BE2C (cell line): ENCODE results near the gene MBOAT1.

Source experiments
- DNase-seq: peaks from one replicate; pipeline ENCODE4 v3.0.0-alpha.2; 2020
- H3K27me3 ChIP-seq: fragments of 250-450 bp; sonication (Bioruptor Pico); 2 replicates; pipeline ENCODE4 v1.5.1; 2020; ENCODE audit warnings: mild to moderate bottlenecking
- H3K36me3 ChIP-seq: fragments of 250-450 bp; sonication (Bioruptor Pico); 2 replicates; pipeline ENCODE4 v1.5.1; 2020; ENCODE audit warnings: mild to moderate bottlenecking
- H3K4me1 ChIP-seq: fragments of 250-450 bp; sonication (Bioruptor Pico); 2 replicates; pipeline ENCODE4 v1.5.1; 2020
- H3K4me3 ChIP-seq: 2 replicates; pipeline ENCODE4 v1.5.1; 2011; ENCODE audit warnings: low read depth, low read length
- H3K9me3 ChIP-seq: fragments of 250-450 bp; sonication (Bioruptor Pico); 2 replicates; pipeline ENCODE4 v1.5.1; 2020
- CTCF ChIP-seq: IDR thresholded peaks from 2 replicates; pipeline ENCODE4 v1.5.1; 2012; ENCODE audit warnings: mild to moderate bottlenecking, low read depth, low read length

Gene MBOAT1

GRCh38 chr6:20058912-20059311, 153.4 kb downstream of the MBOAT1 start:
- H3K4me3 ChIP-seq: no peak overlapping the region
- H3K9me3 ChIP-seq: no peaks in the 10 kb centered on the region
- no peaks in the 10 kb centered on the region for H3K36me3 ChIP-seq
- H3K4me1 ChIP-seq: no peaks in the 10 kb centered on the region
- DNase-seq: no peak
- TF ChIP-seq CTCF: peak; percentile 10; the same call in 1 of the 2 replicates
- H3K27me3 ChIP-seq: peaks cover 8% of the 10 kb centered on the region; the same call in 1 of the 2 replicates

DNA sequence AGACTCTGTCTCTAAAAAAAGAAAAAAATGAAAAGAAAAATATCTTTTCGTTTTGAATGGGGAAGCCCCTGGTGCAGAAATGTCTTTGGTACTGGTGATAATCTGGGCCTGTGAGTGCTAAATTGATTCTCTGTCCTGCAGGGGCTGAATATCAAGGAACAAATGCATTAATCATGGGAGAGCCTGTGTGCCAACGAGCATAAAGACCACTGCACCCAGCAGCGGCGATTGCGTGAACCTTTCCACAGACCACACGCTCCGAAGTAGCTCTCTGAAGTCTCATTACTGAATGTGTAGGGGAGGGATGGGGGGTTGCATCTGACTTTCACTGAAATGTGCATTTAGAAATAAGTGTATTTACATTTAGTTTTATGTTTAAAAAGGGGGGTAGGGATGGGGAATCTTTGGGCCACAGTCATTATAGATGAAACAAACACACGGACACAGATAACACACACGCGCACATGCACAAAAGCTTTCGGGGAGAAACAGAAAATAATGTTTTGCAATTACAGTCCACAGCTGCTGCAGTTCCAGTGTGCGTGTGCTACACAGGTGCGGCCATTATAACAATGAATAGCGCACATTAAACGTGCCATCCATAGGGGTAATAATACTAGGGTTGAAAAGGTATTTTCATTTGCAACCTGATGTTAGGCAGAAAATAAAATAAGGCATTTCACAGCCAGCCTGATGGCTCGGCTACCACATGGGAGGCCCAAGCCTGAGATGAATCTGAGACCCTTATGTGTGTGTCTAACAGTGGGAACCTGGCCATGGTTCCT, 154.0 kb downstream of the MBOAT1 start:
- no peak overlapping the region for H3K4me3 ChIP-seq
- DNase-seq: no peak

DNA sequence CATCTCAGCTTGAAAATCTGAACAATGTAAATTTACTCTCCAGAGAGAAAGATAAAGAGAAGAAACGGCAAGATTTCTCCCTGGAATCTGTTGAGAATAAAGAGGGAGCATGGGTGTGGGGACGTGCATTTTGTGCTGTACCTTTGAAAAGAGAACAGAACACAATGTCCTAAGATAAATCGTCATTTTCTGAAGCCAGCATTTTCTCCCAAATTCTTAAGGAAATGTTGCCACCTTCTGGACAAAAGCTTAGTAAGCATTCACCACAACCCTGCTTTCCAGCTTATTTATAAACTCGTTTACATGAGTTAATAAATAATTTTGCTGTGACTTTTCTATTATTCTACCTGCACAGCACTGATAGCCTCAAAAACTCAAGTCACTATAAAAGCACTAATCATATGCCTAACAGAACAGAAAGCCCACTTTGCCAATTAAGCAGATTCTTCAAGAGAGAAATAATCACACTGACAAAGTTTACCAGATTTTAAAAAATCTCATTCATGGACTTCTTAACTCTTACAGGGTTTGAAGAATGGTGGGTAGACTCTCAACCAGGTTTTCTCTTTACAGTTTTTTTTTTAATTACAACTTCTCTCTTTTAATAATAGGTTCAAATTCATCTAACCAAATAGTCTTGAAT, 155.8 kb downstream of the MBOAT1 start:
- Histone ChIP-seq H3K36me3 (no peaks in the 10 kb centered on the region), H3K9me3 (no peaks in the 10 kb centered on the region), H3K4me1 (no peaks in the 10 kb centered on the region), H3K27me3 (peaks cover 8% of the 10 kb centered on the region; the same call in 1 of the 2 replicates), H3K4me3 (no peak overlapping the region)
- DNase-seq: no peak
- peak; percentile 59 for TF ChIP-seq CTCF

More for the DNA sequence above, 154.0 kb downstream of the MBOAT1 start:
- H3K4me1 ChIP-seq: no peaks in the 10 kb centered on the region
- no peaks in the 10 kb centered on the region for H3K36me3 ChIP-seq
- H3K27me3 ChIP-seq: peaks cover 8% of the 10 kb centered on the region; the same call in 1 of the 2 replicates
- TF ChIP-seq CTCF: no peak
- H3K9me3 ChIP-seq: no peaks in the 10 kb centered on the region

- no peaks in the 10 kb centered on the region for H3K36me3 ChIP-seq
- peaks cover 8% of the 10 kb centered on the region; the same call in 1 of the 2 replicates for H3K27me3 ChIP-seq
- DNase-seq: no peak
- H3K4me1 ChIP-seq: no peaks in the 10 kb centered on the region
- TF ChIP-seq CTCF: no peak
- no peak overlapping the region for H3K4me3 ChIP-seq
- no peaks in the 10 kb centered on the region for H3K9me3 ChIP-seq
These were observed 156.4 kb downstream of the MBOAT1 start for GRCh38 chr6:20055916-20056315.
